Mucosa of descending colon (tissue), 3 donors: ENCODE measurements around the gene KIAA2012. TPM values are rescaled to one million over a fixed set of nuclear protein-coding genes. Genes with fewer than 3 reads are reported as not detected.

ENCODE experiments used
- ATAC-seq: fragments of 200-7000 bp; cut with Tn5 transposase; one replicate; pipeline ENCODE4 v1.9.1; 2020; ENCODE audit warnings: mild to moderate bottlenecking, moderate library complexity
- DNase-seq, 3 donors: peaks; one replicate each; pipeline ENCODE4 v3.0.0-alpha.2; 2020
- H3K36me3 ChIP-seq: fragments of 200-600 bp; one replicate; pipeline ENCODE4 v1.8.0; 2021; ENCODE audit warnings: low read depth, mild to moderate bottlenecking
- H3K4me1 ChIP-seq: fragments of 200-600 bp; one replicate; pipeline ENCODE4 v1.8.0; 2021; ENCODE audit warnings: low read depth, mild to moderate bottlenecking
- H3K4me3 ChIP-seq: fragments of 200-600 bp; one replicate; pipeline ENCODE4 v1.8.0; 2021; ENCODE audit warnings: mild to moderate bottlenecking
- H3K9me3 ChIP-seq: fragments of 200-600 bp; one replicate; pipeline ENCODE4 v1.8.0; 2021; ENCODE audit warnings: mild to moderate bottlenecking
- CTCF ChIP-seq: fragments of 200-600 bp; IDR thresholded peaks from one replicate; pipeline ENCODE4 v1.8.0; 2022; ENCODE audit warnings: antibody characterized with exemption, mild to moderate bottlenecking
- intact Hi-C, 2 donors: fragments of 100-400 bp; cut with DNase I in 1 of 2; cut with micrococcal nuclease in 1 of 2; formaldehyde crosslinking; loops; one replicate each; pipeline versions ENCODE4 v1.11.0 to v1.11.1; 2022; cut with DNase I, micrococcal nuclease
- total RNA-seq, 3 donors: library from RNA; stranded (reverse); fragmentation: NEBNext Ultra II Directional in 2 of 3; extraction: Animal tissue kit (Norgen Biotek cat#: 25700) in 2 of 3; gene quantifications; one replicate each; pipeline versions ENCODE4 v1.2.1 to v1.2.4, GENCODE V29; 2021 to 2023
- donor health status: DM: no; HTN: no; CAD: no; lungs with moderate emphysema.
- donor health status: DM: no; HTN: no; CAD: no.
- donor health status: DM: no; HTN: yes; CAD: no.

The KIAA2012 gene
- total RNA-seq, 3 donors from 2014 or later, result 0.13 to 0.14 TPM; not detected in 1

DNA sequence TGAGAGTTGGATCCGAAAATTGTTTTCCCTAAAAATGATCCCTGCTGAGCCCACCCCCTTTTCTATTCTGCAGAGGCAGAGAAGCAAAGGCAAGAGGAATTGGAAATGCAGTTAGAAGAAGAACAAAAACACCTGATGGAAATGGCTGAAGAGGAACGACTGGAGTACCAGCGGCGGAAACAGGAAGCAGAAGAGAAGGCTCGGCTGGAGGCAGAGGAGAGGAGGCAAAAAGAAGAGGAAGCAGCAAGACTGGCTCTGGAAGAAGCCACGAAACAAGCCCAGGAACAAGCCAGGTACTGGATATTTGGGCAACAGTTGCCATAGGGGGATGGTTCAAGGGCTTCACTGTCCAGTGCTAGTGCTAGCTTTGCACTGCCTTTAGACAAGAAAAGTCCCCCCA is 123.7 kb downstream of the KIAA2012 start:
- intact Hi-C loops, result no loop called here
- no peak for ATAC-seq

GRCh38 chr2:202201220-202202160 is 128.4 kb downstream of the KIAA2012 start:
- Histone ChIP-seq H3K4me1 (no peaks in the 10 kb centered on the region), H3K9me3 (no peaks in the 10 kb centered on the region), H3K36me3 (no peaks in the 10 kb centered on the region), H3K4me3 (no peak overlapping the region)
- ATAC-seq, result no peak
- intact Hi-C loops, result no loop called here
- DNase-seq, result no peak
- no peak for TF ChIP-seq CTCF

More for the DNA sequence above, 123.7 kb downstream of the KIAA2012 start:
- Histone ChIP-seq H3K36me3 (no peaks in the 10 kb centered on the region), H3K4me3 (no peak overlapping the region), H3K4me1 (no peaks in the 10 kb centered on the region), H3K9me3 (no peaks in the 10 kb centered on the region)
- TF ChIP-seq CTCF, result no peak
- no peak for DNase-seq

DNA sequence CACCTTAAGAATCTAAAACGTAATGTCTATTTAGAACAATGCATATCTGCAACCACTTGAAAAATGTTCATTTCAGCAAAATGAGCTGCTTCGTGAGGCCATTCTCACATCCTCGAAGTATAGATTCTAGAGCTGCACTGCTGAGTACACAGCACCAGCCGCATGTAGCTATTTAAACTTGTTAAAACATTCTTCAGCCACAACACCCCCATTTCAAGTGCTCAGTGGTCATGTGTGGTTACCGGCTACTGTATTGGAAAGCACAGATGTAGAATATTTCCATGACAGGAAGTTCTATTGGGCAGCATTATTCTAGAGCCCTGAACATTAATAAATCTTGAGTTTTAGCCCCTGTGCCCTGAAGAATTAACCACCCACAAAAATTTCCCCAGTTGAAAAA is 130.3 kb downstream of the KIAA2012 start:
- H3K4me1 ChIP-seq, result no peaks in the 10 kb centered on the region
- ATAC-seq, result no peak
- no peaks in the 10 kb centered on the region for H3K9me3 ChIP-seq
- DNase-seq, result no peak
- no peaks in the 10 kb centered on the region for H3K36me3 ChIP-seq
- intact Hi-C loops, result no loop called here
- TF ChIP-seq CTCF, result no peak
- no peak overlapping the region for H3K4me3 ChIP-seq

DNA sequence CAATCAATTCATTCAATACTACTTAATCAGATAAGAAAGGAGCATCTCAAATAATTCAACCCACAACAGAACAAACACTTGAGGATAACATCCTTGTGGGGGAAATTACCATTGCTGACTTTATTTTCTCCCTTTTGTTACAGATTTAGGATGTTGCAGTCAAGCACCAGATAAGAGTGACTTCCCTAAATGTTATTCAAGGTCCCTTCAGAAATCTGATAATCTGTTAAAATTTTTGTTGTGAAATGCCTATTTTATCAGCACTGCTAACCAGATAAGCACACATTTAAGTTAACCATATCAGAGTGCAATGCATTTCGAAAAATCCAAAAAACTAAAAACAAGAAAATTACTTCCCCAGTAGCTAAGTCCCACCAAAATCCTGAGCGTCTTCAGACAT is 131.8 kb downstream of the KIAA2012 start:
- DNase-seq, result no peak
- intact Hi-C loops, result no loop called here
- Histone ChIP-seq H3K36me3 (no peaks in the 10 kb centered on the region), H3K4me1 (no peaks in the 10 kb centered on the region), H3K4me3 (no peak overlapping the region), H3K9me3 (no peaks in the 10 kb centered on the region)
- no peak for TF ChIP-seq CTCF
- ATAC-seq, result no peak

GRCh38 chr2:202208526-202208925 is 135.5 kb downstream of the KIAA2012 start:
- intact Hi-C loops, result no loop called here

More at GRCh38 chr2:202208526-202208925, 135.5 kb downstream of the KIAA2012 start:
- H3K9me3 ChIP-seq, result no peaks in the 10 kb centered on the region
- DNase-seq (no peak), ATAC-seq (no peak)
- no peaks in the 10 kb centered on the region for H3K36me3 ChIP-seq
- no peak for TF ChIP-seq CTCF
- no peak overlapping the region for H3K4me3 ChIP-seq
- no peaks in the 10 kb centered on the region for H3K4me1 ChIP-seq
